SK-N-SH treated with all-trans-retinoic acid at 6 μM for 48 hours (cell line): ENCODE data around the gene EML6.

ENCODE experiments used
- ARNTL ChIP-seq: fragments of 450-650 bp; formaldehyde crosslinking; IDR thresholded peaks from 2 replicates; pipeline ENCODE4 v1.5.0; 2020; ENCODE audit warnings: low read depth, mild to moderate bottlenecking, moderate library complexity, borderline replicate concordance
- CSDC2 ChIP-seq: fragments of 250-450 bp; sonication (Bioruptor Pico); IDR thresholded peaks from 2 replicates; pipeline ENCODE4 v1.5.0; 2020; ENCODE audit warnings: mild to moderate bottlenecking, moderate library complexity
- CSRNP3 ChIP-seq: fragments of 250-450 bp; sonication (Bioruptor Pico); IDR thresholded peaks from 2 replicates; pipeline ENCODE4 v1.5.1; 2021; ENCODE audit warnings: mild to moderate bottlenecking, moderate library complexity
- ESRRG ChIP-seq: fragments of 250-450 bp; sonication (Bioruptor Pico); IDR thresholded peaks from 2 replicates; pipeline ENCODE4 v1.6.1; 2021; ENCODE audit warnings: mild to moderate bottlenecking
- GLIS3 ChIP-seq: fragments of 250-450 bp; sonication (Bioruptor Pico); IDR thresholded peaks from 2 replicates; pipeline ENCODE4 v1.5.0; 2020; ENCODE audit warnings: mild to moderate bottlenecking, moderate library complexity
- PATZ1 ChIP-seq: fragments of 250-450 bp; sonication (Bioruptor Pico); IDR thresholded peaks from 2 replicates; pipeline ENCODE4 v1.8.0; 2020; ENCODE audit warnings: mild to moderate bottlenecking, moderate library complexity, borderline replicate concordance
- PPARA ChIP-seq: fragments of 250-450 bp; sonication (Bioruptor Pico); IDR thresholded peaks from 2 replicates; pipeline ENCODE4 v1.5.0; 2020; ENCODE audit warnings: mild to moderate bottlenecking, borderline replicate concordance
- RARB ChIP-seq: fragments of 250-450 bp; sonication (Bioruptor Pico); IDR thresholded peaks from 2 replicates; pipeline ENCODE4 v1.8.0; 2021; ENCODE audit warnings: mild to moderate bottlenecking, moderate library complexity
- TOX ChIP-seq: fragments of 250-450 bp; sonication (Bioruptor Pico); IDR thresholded peaks from 2 replicates; pipeline ENCODE4 v1.8.0; 2021; ENCODE audit warnings: mild to moderate bottlenecking, moderate library complexity, borderline replicate concordance
- TSHZ2 ChIP-seq: fragments of 250-450 bp; sonication (Bioruptor Pico); IDR thresholded peaks from 2 replicates; pipeline ENCODE4 v1.5.0; 2020; ENCODE audit warnings: mild to moderate bottlenecking, moderate library complexity
- ZC3H10 ChIP-seq: fragments of 250-450 bp; sonication (Bioruptor Pico); IDR thresholded peaks from 2 replicates; pipeline ENCODE4 v1.5.1; 2021; ENCODE audit warnings: mild to moderate bottlenecking, moderate library complexity
- ZNF565 ChIP-seq: fragments of 450-650 bp; formaldehyde crosslinking; conservative IDR thresholded peaks from 2 replicates; pipeline ENCODE4 v1.5.0; 2020; ENCODE audit warnings: low read depth, mild to moderate bottlenecking, moderate library complexity
- ZNF70 ChIP-seq: fragments of 450-650 bp; formaldehyde crosslinking; IDR thresholded peaks from 2 replicates; pipeline ENCODE4 v1.5.0; 2020; ENCODE audit warnings: mild to moderate bottlenecking, moderate library complexity

- TF ChIP-seq TOX (CRISPR knock-in tag) (no peak), PATZ1 (no peak), TSHZ2 (CRISPR knock-in tag) (no peak), GLIS3 (CRISPR knock-in tag) (no peak), ARNTL (no peak), ESRRG (no peak), PPARA (CRISPR knock-in tag) (no peak), ZNF565 (no peak), CSRNP3 (CRISPR knock-in tag) (no peak), ZC3H10 (CRISPR knock-in tag) (no peak), CSDC2 (CRISPR knock-in tag) (no peak), RARB (CRISPR knock-in tag) (no peak), ZNF70 (CRISPR knock-in tag) (no peak)
These were observed 85.2 kb downstream of the EML6 start for GRCh38 chr2:54808661-54809060.
